Measurements from ENCODE around the gene FAM241A.

The FAM241A gene

DNA sequence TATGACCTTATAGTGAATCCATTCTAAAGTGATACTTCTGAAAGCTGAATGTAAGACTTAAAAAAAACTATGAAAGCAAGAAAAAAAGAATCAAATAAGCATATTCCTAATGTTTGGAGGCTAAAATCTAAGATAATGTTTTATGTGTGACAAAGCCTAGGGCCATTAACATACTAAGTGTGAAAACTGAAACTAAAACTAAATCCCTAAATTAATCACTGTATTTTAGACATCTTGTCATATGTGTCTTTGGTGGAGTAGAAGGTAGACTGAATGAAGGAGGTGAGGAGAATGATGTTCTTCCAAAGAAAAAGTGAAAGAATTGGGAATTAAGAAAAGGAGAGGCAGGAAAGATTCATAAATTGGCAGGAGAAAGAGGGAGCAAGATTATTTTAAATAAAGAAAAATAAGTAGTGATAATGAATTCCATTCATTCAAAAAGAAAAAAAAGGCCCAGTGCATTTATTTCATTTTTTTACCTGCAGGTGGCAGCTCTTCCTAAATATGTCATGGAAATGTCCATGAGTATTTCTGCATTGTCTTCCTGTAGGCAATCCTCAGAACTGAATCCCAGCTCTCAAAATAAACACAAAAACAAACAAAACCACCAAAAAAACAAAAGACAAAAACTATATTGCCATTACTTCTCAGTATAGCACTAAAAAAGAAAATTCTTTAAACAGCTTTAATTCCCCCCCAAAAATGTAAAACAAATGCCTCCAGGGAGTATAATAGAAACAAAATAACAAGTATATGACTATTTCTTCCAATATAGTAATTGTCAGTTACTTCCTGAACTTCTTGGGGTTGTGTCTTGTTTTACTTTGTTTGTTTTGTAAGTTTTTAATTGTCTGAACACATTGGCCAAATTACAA, 69.4 kb downstream of the FAM241A start:
- DNase-seq (ENCODE audit: low spot score) = no peak

DNA sequence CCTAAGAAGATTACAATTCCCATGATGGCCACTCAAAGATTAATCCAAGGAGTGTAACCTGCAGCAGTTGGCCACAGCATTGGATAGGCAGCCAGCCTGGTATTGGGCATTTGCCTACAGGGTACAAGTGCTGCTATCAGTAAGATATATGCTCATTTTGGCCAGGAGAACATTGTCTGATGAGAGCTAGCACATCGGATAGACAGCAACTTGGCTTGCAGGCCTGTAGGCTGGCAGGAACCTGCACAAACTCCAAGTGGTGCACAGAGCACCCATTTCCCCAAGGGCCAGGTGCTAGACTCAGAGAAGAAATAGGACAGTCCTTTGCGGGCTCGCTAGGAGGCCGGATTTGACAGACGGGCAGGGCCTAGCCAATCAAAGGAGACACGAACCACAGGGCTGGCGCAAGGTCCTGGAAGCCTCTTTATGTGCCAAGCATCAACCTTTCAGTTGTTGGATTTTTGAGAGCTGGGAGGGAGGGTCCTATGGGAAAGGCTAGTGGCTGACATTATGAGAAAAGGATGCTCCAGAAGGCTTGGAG, 74.6 kb downstream of the FAM241A start:
- DNase-seq (ENCODE audit: low spot score) = no peak

DNA sequence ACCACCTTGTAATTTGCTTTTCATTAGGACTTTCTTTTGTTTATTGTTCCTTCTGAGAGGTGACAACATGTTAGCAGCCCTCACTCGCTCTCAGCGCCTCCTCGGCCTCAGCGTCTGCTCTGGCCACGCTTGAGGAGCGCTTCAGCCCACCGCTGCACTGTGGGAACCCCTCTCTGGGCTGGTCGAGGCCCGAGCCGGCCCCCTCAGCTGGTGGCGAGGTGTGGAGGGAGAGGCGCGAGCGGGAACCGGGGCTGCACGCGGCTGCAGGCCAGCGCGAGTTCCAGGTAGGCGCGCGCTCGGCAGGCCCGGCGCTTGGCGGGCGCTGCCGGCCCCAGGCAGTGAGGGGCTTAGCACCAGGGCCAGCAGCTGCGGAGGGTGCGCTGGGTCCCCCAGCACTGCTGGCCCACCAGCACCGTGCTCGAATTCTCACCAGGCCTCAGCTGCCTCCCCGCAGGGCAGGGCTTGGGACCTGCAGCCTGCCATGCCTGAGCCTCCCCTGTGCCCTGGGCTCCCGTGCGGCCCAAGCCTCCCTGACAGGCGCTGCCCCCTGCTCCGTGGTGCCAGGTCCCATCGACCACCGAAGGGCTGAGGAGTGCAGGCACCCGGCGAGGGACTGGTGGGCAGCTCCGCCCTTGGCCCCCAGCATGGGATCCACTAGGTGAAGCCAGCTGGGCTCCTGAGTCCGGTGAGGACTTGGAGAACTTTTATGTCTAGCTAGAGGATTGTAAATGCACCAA, 77.1 kb downstream of the FAM241A start:
- DNase-seq (ENCODE audit: low spot score) = no peak

DNA sequence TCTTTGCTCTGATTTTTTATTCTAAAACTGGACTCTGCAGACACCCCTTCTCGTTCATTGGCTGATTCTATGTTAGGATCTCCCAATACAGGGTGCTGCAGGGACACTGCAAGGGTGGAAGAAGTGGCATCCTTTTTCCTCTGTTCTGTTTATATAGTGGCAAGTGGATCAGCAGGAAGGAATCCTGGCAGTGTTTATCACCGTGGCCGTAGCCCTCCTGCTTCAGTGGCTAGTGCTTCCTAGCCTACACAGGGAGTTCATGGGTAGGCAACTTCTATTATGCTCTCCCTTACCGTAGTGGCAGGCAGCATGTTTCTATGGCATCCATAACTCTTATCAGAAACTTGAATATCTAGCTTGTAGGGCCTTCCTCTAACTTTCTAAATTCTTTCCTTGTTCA, 79.9 kb downstream of the FAM241A start:
- no peak for DNase-seq (ENCODE audit: low spot score)

DNA sequence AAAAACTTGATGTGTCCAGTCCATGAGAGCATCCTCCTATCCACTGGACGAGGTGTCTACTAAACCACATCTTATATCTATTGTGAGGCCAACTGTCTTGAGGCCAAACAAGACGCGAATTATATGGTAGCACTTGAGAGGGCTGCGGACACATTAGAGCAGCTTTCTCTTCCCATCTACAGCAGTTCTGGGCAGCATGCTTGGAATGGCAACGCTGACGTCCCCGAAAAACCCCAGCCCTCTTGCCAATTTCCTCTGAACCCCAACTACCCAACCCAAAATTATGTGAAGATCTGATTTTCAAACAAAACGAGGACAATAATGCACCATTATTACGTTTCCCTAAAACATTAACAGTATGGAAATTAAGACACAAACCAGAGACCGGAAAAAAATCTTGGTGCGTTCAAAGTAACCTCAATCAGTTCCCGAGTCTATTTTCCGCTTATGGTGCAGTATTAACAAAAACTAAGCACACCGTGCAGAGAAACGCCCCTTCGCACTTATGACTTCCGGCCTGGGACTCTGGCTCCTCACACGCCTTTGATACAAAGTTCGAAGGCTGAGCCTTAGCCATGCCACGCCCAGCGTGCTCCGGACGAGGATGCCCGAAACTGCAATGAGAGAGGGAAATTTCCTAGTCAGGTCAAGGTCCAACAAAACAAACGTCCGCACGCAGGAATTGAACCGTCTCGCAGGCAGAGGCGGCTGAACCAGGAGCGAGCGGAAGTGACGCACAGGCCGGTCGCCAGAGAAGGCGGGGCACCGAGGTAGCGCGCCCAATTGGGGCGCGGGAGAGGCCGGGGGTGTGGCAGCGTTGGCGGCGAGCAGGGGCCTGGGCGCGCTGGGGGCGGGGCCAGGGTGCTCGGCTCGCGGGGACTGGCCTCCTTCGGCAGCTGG, 85.9 kb downstream of the FAM241A start:
- DNase-seq (ENCODE audit: low spot score) = peak; percentile 98

DNA sequence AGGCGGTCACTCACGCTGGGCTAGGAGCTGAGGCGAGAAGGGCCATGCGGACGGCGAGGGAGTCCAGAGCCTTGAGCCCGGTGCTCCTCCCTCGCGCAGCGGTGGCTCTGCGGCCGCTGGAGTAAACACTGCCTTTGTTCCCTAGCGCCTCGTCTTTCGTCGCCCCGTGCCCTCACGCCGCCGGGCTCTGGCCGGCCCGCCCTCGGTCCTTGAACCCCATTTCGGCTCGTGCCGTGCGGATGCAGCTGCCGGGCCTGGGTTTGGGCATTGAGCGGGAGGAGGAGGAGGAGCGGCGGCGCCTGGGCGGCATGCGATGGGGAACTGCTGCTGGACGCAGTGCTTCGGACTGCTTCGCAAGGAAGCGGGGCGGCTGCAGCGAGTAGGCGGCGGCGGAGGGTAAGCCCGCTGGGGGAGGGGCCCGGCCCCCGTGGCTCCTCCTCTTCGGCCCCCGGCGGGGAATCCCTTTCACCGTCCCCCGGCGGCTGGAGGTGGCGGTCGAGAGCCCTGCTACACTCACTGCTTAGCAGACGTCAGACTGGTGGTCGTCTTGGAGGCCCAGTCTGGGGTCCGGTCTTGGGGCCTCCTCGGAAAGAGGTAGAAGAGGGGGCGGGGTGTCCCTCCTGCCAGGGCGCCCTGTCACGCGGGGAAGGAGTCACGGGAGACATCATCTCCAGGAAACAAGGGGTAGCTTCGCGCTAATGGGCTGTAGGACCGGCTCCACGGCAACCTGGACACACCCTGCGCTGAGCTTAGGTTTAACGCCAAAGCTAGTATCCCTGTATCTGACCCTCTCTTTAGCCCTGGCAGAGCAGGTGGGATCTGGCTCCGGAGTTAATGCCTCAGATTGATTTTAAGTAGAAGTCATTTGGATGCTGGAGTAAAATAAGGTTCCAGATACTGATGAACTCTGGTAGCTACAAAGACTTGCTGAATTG, 86.8 kb downstream of the FAM241A start, which contains the start of gene AP1AR:
AP1AR (plus strand) TSS at position 9 of the 935 bp plus-strand sequence; CDS start at position 314, 305 bp downstream.
- DNase-seq (ENCODE audit: low spot score) = peak; percentile 92

DNA sequence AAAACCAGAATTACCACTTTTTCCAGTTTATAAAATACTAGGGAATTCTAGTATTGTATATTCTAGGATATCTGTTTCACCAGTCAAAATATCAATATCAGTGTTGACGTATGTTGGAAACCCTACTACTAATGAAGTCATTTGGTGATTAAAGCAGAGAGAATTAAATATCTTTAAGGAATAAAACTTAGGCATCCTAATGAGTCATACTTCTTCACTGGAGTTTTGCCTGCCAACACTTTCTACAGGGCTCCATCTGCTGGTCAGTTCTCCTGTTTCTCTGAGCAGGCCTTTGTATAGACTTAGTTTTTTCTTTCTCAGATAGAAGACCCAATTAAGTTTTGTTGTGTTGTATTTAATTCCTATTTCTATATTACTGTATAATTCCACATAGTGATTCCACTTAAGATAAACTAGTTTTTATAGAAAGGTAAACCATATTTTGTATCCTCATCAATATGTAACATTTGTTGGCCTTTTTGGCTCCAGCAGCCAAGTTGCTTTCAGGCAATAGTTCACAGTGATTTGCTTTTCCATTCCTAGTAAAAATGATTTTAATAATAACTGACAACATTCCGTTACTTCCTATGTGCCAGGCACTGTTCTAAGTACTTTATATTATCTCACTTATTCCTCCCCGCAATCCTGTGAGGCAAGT, 89.8 kb downstream of the FAM241A start:
- DNase-seq (ENCODE audit: low spot score) = peak; percentile 47

DNA sequence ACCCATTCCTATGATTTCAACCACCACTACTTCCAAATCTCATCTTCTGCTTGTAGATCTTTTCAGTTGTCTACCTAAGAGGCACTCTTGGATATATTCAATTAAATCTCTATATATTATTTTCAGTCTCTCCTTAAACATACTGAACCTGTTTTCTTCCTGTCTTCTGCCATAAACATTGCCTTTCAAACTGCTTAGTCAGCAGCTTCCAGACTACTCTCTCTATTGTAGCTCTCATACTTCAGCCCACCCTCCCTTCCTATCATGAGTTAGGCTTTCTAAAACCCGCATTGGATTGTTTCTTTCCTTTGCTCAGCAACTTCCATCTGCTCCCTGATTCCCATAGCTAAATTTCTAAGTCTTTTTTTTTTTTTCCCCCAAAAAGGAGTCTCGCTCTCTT, 90.8 kb downstream of the FAM241A start:
- DNase-seq (ENCODE audit: low spot score) = no peak

DNA sequence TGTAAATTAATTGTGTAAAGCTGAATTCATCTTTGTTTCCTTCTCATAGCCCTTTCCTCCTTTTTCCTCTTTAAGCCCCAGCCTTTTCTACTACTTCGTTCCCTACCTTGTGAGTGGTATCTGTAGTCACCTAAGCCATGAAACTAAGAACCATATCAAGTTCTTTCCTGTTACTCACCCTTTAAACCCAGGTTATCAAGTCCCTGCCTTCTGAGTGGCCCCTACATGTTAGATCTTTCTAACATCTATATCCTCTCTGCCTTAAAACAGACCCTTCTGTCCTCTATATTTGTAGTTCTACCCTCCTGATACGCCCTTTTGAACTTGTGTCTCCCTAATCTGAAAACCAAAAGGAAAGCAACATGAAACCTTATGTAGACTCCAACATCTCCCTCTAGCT, 93.6 kb downstream of the FAM241A start:
- DNase-seq (ENCODE audit: low spot score) = no peak

Measured in germinal center (tissue), 1 donor.